ENCODE data around the gene PCDH10. TPM values are rescaled to one million over a fixed set of nuclear protein-coding genes. Genes with fewer than 3 reads are reported as not detected.

The PCDH10 gene, protein sequence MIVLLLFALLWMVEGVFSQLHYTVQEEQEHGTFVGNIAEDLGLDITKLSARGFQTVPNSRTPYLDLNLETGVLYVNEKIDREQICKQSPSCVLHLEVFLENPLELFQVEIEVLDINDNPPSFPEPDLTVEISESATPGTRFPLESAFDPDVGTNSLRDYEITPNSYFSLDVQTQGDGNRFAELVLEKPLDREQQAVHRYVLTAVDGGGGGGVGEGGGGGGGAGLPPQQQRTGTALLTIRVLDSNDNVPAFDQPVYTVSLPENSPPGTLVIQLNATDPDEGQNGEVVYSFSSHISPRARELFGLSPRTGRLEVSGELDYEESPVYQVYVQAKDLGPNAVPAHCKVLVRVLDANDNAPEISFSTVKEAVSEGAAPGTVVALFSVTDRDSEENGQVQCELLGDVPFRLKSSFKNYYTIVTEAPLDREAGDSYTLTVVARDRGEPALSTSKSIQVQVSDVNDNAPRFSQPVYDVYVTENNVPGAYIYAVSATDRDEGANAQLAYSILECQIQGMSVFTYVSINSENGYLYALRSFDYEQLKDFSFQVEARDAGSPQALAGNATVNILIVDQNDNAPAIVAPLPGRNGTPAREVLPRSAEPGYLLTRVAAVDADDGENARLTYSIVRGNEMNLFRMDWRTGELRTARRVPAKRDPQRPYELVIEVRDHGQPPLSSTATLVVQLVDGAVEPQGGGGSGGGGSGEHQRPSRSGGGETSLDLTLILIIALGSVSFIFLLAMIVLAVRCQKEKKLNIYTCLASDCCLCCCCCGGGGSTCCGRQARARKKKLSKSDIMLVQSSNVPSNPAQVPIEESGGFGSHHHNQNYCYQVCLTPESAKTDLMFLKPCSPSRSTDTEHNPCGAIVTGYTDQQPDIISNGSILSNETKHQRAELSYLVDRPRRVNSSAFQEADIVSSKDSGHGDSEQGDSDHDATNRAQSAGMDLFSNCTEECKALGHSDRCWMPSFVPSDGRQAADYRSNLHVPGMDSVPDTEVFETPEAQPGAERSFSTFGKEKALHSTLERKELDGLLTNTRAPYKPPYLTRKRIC
- total RNA-seq, result 1 to 10 TPM; 2.3 to 4.6 TPM
- long read RNA-seq, donor 1, full-length matches to known transcripts, result 2 of 3 reads
- long read RNA-seq, donor 1, partial matches to known transcripts, result 0 of 3 reads
- long read RNA-seq, donor 1, other reads (novel, unspliced or antisense), result 1 of 3 reads
- long read RNA-seq, donor 2, full-length matches to known transcripts, result 1 of 1 reads
- long read RNA-seq, donor 2, partial matches to known transcripts, result 0 of 1 reads
- long read RNA-seq, donor 2, other reads (novel, unspliced or antisense), result 0 of 1 reads

DNA sequence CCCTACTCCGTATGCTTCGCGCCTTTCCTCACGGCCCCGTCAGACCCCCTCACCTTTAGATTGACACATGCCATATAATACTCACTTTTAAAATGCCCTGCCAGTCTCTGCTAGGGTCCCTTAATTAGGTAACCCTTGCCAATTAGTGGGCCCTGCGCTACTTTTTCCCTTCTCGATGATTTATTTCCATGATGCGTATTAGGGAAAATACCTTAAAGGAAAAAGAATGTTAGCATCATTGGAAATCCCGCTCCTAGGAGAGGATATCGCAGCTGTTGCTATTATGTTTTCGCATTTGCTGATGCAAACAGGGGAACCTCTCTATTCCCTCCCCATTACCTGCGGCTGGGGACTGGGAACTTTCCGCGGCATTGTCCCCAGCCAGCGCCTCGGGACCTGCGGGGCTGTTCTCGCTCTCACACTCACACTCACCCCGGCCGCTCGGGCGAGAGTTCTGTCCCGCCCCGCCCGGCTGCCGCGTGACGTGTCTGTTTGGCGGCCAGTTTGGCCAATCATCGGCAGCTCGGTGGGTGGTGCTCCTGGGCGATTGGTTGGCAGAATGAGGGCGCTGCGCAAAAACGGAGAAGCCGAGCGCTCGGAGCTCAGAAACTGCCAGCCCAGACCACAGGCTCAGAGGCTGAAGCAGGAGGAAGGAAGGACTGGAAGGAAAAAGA lies at the start of gene PCDH10:
Gene PCDH10 (plus strand): TSS at position 605 of the 674 bp plus-strand sequence. CDS start 847 bp downstream, outside the sequence.
- intact Hi-C loops (cut with DNase I), result no loop called here
- DNase-seq (ENCODE audit: low spot score), result peak; percentile 94

DNA sequence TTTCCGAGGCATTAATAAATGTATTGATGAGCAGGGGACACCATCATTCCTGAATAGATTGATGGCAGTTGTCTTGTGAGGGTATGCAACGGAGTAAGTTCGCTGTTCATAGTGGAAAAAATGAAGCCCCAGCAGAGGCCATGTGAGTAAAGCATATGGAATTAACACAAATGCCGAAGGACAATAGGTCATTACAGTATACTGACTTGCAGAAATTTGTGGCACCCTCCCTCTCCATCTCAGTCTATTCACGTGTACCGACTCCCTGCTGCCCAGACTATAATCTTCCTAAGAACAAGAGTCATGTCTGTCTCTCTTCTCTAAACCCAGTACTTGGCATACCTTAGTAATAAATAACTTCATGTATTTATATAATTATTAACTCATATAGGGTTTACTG lies 47.1 kb upstream of the PCDH10 start:
- intact Hi-C loops (cut with DNase I), result no loop called here
- DNase-seq (ENCODE audit: low spot score), result no peak

DNA sequence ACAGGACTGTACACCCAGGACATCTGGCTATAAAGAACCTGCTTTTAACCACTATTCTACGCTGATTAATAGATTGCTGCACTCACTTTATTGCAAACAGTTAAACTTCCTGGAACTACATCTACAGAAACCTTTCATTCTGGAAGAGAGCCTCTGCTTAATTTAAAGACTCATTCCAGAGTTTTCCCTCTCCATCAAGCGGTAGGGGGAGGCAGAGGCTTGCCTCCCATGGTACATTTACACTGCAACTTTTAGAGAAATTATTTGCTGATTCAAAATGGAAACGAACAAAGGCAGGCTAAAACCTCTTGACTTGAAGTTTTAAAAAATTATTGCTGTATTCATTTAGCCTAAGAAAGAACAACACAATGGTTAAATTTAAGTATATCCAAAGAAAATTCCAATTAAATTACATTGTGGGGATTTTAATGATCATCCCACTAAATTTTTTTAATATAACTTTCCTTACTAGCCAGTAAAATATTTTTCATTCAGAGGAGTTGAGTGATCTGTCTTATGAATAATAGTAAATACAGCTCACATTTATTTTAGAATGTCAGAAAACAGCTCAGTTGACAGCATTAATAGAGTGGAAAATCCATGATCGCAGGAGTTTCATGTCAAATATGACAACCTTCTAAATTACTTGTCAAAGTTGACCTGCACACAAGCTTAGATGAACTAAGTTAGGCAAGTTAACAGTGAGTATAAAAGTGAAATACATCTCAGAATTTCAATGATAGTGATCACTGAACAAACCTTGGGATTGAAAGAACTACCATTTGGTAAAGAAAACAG lies 46.3 kb upstream of the PCDH10 start:
- DNase-seq (ENCODE audit: low spot score), result no peak
- intact Hi-C loops (cut with DNase I), result no loop called here

DNA sequence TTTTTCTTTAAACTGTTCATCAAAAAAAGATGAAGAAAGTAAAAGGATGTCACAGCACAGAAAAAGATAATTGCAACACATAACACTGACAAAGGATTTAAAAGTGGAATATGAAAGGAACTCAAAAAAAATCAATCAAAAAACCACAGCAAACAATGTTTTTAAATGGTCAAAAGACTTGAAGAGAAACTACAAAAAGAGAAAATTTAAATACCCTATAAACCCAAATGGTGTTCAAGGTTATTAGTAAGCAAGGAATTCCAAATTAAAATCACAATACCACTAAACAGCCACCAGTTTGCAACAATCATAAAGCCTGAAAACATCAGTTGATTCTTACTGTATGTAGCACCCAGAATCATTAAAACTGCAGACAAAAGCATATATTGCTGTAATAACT lies 36.5 kb upstream of the PCDH10 start:
- no peak for DNase-seq (ENCODE audit: low spot score)
- intact Hi-C loops (cut with DNase I), result no loop called here

DNA sequence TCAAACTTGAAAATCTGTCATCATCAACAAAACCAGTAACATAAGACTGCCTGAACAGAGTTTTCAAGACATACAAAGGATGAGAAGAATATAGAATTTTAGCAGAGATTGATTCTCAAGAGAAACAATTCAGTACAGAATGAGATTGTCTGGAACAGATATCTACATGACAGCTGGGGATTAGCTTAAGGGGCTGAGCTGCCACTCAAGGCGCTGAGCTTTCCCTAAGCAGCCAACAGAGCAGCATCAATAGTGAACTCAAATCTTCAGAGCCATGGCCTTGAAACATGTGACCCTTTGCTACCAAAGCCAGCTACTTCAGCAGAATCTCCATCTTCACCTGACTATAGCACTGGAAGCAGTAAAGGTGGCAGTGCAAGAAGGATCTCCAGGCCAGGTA lies 24.3 kb upstream of the PCDH10 start:
- intact Hi-C loops (cut with DNase I), result no loop called here
- no peak for DNase-seq (ENCODE audit: low spot score)

DNA sequence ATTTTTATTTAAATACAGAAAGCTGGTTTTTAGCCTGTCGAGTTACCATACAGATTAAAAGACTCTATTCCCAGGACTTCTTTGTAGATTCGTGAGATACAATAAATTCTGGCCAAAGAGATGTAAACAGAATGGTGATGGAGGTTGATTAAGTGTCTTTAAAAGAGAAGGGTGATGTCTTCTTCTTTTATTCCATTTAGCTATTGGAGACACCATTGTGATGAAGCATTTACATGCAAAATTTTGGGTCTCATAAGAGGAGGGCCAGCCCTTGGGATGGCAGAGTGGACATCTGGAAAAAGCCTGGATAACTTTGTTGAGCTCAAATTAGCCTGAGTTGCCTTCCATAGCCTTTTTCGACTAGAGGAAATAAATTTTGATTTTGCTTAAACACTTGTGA lies 21.6 kb upstream of the PCDH10 start:
- intact Hi-C loops (cut with DNase I), result no loop called here

DNA sequence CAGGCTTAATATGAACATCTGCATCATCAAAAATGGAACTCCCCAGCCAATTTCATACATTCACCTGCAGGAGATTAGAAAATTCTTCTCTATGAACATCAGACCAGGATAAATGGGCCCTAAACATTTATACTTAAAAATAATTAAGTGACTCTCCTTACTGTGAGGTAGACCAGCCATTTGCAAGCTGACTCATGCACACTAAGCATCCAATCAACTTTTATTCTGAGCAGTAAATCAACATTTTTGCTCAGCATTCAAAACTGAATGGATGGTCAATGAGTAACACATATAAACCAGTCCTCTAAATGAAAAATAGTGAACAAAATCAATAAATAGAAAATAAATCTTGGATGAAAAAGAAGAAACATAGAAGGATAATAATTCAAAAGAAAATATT lies 19.9 kb upstream of the PCDH10 start:
- DNase-seq (ENCODE audit: low spot score), result no peak

More for the DNA sequence above, 21.6 kb upstream of the PCDH10 start:
- DNase-seq (ENCODE audit: low spot score), result no peak

DNA sequence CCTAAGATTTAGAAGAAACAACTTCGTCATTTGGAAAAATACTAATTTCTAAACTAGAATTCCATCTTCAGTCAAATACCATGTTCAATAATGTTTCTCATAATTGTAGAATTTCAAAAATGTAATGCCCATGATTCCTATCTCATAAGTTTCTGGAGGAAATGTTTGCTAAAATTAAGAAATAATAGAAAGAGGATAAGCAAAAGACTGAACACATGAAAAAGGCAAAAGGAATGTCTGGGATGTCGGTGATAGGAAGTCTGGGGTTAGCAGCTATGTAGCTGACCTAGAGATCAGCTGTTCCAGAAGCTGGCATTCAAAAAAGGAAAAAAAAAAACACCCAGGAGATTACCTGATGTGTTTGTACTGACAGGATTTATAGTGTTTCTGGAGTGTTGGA lies 18.9 kb upstream of the PCDH10 start:
- intact Hi-C loops (cut with DNase I), result no loop called here
- no peak for DNase-seq (ENCODE audit: low spot score)

More for the DNA sequence above, 19.9 kb upstream of the PCDH10 start:
- intact Hi-C loops (cut with DNase I), result no loop called here

DNA sequence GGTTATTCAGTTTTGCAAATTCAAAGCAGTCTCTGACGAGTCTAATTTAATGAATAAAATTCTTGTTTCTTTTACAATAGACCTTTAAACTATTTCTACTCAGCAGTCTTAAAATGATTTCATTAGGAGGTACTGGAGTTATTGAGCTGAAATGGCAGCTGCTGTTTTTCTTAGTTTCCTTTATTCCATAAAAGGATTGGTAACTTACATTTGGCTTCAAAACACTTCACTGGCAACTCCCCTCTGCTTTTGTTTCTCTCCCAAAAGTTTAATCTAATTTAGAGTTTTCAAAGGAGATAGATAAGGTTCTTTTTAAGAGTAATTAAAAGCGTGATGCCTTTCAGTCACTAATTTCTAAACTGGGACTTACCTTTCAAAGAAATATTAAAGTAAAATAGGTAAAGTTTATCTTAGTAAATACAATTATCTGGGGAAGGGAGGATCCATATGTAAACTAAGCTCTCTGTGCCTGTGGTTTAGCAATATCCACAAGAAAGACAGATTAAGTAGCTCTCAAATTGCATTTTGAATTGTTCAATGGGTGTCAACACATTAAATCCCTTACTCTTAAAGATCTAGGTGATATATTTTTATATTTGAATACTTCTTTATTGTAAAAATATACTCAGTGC lies 17.1 kb upstream of the PCDH10 start:
- no peak for DNase-seq (ENCODE audit: low spot score)
- intact Hi-C loops (cut with DNase I), result no loop called here

DNA sequence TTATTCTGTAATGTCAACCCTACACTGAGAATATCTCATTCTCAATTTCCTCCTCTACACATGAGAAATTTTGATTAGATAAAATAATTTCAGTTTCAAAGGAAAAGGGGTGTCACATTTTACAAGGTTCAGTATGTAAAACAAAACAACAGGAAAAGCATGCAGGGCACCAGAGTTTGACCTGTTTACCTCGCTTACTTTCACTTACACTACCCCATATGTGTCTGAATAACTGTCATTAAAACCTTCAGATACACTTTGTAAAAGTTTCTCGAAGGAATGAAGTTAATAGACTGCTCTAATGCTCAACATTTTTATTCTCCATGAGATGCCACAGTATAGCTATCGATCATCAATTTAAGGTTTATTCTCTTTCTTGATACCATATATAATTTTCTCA lies 12.3 kb upstream of the PCDH10 start:
- DNase-seq (ENCODE audit: low spot score), result no peak

DNA sequence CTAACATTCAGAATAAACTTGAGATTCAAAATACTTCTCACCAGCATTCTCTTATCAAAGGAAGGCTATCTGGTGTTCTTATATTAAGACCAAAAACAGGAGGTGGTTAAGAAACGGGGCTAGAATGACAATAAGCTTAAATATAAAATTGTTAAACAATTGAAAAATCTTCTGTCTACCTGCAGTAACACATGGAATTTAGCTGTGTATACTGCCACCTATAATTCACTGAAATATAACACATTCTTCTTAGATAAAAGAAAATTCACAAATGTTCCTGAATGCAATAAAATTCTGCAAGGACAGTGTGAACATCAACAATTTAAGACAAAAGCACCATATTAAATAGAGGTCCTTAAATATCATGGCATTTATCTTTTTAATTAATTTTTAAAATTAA lies 11.5 kb upstream of the PCDH10 start:
- intact Hi-C loops (cut with DNase I), result no loop called here
- DNase-seq (ENCODE audit: low spot score), result no peak

More for the DNA sequence above, 12.3 kb upstream of the PCDH10 start:
- intact Hi-C loops (cut with DNase I), result no loop called here

DNA sequence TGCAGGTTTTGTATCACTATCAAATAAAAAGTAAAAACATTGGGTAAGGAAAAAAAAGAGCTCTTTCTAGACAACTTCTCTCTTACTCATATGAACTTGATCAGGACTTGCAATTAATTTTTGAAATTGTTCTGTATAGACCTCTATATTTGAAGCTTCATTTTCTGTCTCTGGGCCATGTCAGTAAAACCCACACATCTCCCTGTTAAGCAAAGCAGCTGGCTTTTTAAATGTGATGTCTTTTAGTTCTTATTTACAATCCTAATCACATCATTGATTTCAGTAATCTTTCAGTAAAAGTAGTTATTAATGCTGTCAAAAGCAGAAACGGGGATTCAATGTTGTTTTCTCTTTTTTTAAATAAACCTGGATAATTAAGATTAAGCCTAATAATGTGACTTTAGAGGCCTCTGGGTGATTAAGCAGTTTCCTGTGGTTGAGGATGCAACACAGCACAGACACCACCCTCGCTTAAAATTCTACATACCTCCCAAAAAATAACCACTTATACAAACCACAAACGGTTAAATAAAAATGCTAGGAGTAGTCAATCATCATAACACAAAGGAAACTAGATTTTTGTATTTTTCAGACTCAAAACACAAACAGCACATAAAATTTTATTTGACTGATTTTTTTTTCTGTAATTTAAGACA lies 5.2 kb upstream of the PCDH10 start:
- DNase-seq (ENCODE audit: low spot score), result no peak
- intact Hi-C loops (cut with DNase I), result no loop called here

DNA sequence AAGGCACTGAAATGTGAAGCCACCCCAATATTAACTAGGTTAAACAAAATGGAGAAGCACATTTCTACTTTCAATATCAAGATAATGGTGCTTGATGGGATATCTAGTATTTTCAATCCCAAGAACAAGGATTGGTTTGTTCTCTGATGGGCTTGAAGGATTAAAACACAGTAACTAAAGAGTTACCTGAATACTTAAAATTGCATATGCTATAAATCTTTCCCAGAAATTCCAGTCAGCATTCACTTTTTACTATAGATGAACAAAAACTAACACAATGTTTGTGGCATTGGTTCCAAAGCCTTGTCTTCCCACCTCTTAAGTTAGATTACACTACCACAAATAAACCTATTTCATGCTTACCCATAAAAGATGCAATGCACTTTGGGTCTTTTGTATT lies 3.9 kb upstream of the PCDH10 start:
- intact Hi-C loops (cut with DNase I), result no loop called here
- no peak for DNase-seq (ENCODE audit: low spot score)

DNA sequence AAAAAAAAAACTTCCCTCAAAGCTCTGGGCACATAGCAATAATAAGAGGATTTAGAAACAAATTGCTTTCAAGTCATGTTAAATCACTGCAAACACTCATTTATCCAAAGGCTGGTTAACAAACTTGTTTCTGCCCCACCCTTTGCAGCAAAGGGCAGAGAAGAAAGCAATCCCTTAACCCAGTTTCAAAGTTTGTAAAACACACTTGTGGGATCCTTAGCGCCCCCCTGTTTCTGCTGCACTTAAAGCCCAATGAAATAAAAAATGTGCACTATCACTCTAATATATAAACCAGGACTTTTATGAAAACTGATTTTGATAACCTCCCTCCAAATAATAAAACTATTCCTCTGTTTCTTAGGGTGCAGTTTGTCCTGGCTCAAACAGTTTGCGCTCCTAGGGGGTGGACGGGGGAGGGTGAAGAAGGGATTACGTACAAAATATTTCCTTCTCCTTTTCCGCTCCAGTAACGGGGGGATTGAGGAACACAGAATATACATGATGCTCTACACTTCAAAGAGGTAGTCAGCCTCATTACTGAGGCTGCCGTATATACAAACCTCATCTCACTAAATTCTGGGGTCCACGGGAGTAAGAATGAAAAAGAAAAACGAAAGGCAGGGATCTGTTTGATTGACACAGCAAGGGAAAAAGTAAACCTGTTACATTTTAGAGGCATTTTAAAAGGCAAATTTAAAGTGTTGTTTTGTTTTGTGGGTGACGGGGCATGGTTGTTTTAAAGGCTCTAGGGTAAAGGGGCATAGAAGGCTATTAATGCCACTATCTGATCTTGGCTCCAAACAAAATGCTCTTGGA lies 3.1 kb upstream of the PCDH10 start:
- intact Hi-C loops (cut with DNase I), result no loop called here
- no peak for DNase-seq (ENCODE audit: low spot score)

DNA sequence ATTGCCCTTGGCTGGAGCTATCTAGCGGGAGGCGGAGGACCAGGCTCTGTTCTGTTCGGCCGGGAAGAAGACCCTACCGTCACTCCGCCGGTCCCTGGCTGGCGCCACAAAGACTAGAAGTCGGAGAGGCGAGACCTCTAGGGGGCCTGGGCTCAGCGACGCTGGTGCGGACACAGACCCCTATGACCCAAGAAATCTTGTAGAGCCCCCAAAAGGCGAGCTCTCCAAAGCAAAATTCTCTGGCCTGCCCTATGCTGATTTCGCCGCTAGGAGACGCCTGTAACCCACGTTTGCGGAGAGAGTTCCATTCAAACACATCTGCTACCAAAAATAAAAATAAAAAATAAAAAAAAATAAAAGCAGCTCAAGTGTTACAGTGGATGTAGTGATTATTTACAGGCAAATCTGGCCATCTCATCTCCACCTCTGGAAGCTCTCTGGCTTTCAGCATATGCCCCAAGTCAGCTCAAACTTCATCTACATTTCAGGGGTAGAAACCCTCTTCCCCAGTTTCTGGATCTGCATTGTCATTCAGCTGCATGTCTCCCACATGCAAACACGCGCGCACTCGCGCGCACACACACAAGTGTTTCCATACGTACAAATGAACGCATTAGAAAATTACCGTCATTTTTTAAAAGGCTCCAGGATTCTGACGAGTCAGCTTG lies 2.4 kb upstream of the PCDH10 start:
- intact Hi-C loops (cut with DNase I), result no loop called here

DNA sequence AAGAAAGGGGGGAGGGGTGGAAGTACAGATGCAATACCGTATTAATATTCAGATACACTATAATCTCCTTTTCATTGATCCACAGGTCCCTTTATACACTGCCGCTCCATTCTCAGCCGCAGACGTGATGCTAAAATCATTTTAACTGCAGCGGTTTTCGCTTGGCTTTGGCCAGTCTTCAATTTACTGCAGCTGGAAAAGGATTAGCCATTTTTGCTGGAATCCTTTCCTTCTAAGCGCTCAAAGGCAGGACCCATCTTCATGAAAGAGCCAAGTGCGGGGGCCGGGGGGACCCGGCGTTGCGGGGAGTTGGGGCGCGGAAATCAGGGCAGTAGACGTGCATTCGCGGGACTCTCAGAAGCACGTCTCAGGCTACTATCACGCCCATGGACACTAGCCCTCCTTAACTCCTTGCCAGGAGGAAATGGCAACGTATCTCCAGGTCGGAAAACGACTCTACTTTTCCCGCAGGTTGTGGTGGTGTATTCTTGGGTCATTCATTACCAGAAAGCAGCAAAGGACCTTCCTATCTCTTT lies 1.7 kb upstream of the PCDH10 start:
- intact Hi-C loops (cut with DNase I), result no loop called here
- peak; percentile 66 for DNase-seq (ENCODE audit: low spot score)

More for the DNA sequence above, 2.4 kb upstream of the PCDH10 start:
- DNase-seq (ENCODE audit: low spot score), result peak; percentile 77

Data from posterior vena cava (tissue), 2 donors.